Activated T-helper 2 cell treated with anti-CD3 and anti-CD28 coated beads, Interferon-gamma antibody, Interleukin-2, Interleukin-4, amounts not matched to agents 10 μg/mL and 5 μg/mL and 100 μg/mL, durations not matched to agents 14 hours and 24 hours and 36 hours (primary cell): Measurements from ENCODE around the gene SLAMF7. TPM values are rescaled to one million over a fixed set of nuclear protein-coding genes. Genes with fewer than 3 reads are reported as not detected.

Source experiments
- total RNA-seq: library from RNA; stranded (reverse); gene quantifications from 2 replicates; pipeline ENCODE4 v1.2.3, GENCODE V29; 2022

SLAMF7 gene
- total RNA-seq, 1 donor from 2014 or later: 5.5 TPM

Other genes starting within 250 kb of the SLAMF7 start
- 11.8 and 13.0 TPM in 2 replicates for gene SLAMF6, start 216.0 kb upstream of the SLAMF7 start, total RNA-seq
- 14.1 and 14.9 TPM in 2 replicates for gene CD84, start 159.8 kb upstream of the SLAMF7 start, total RNA-seq
- 74.6 and 78.8 TPM in 2 replicates for gene SLAMF1, start 92.2 kb upstream of the SLAMF7 start, total RNA-seq
- 101 and 103 TPM in 2 replicates for gene CD48, start 27.4 kb upstream of the SLAMF7 start, total RNA-seq
- gene LY9, start 56.9 kb downstream of the SLAMF7 start, total RNA-seq: 0.28 and 0.34 TPM in 2 replicates
- gene CD244, start 123.6 kb downstream of the SLAMF7 start, total RNA-seq: 0.21 and 0.32 TPM in 2 replicates
- not detected in 2 replicates for gene ITLN1, start 145.9 kb downstream of the SLAMF7 start, total RNA-seq
- gene ITLN2, start 215.6 kb downstream of the SLAMF7 start, total RNA-seq: not detected in 2 replicates